COLO829 (cell line): ENCODE results near the gene LPCAT4.
A peak's percentile ranks its signal among the peaks of the same experiment; 100 is the strongest.
"Not testable (repeated sequence)": the region's sequence is repeated elsewhere in the genome, so short reads cannot be mapped to it uniquely, and the experiment has no call there.

Experiments
- DNase-seq: peaks from one replicate; pipeline ENCODE4 v3.0.0; 2012; ENCODE audit warnings: low spot score

Gene LPCAT4

GRCh38 chr15:34367101-34368081, at the start of gene LPCAT4:
TSS of gene LPCAT4 (minus strand) at chr15:34367196. CDS start at chr15:34367100, 96 bp downstream.
- DNase-seq = peak; percentile 67

GRCh38 chr15:34409511-34409910, 42.5 kb upstream of the LPCAT4 start:
- not testable (repeated sequence) for DNase-seq

DNA sequence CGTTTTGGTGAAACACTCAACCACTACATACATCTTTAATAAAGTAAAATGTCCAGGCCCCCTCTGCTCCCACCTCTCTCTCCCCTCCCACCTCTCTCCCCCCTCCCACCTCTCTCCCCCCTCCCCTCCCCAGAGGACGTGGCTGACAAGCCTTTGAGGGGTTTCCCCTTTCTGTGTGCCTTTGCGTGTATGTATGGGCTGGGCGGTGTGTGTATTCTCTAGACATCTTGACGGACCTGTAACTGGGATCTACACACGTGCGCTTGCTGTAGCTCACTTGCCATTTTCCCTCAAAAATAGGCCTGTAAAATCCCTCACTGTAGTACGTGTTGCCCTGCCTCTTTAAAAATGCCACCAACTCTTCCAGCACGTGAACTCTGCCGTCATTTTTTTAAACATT, 42.0 kb upstream of the LPCAT4 start:
- DNase-seq = not testable (repeated sequence)

DNA sequence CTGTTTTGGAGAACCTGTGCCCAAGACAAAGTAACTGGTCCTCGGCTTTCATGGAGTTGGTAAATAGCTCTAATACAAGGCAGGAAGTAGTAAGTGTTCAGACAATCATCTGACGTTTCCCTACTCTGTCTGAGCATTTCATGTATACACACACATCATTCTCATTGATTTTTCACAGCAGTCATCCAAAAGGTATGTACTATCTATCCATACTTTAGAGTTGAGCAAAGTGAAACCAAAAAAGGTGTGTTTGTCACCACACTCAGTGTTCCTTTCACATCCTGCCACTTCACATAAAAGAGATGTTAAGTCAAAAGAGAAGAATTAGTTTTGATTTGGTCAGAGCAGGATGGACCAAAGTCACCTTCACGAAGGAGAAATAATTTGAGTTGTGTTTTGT, 36.9 kb upstream of the LPCAT4 start:
- DNase-seq = not testable (repeated sequence)

DNA sequence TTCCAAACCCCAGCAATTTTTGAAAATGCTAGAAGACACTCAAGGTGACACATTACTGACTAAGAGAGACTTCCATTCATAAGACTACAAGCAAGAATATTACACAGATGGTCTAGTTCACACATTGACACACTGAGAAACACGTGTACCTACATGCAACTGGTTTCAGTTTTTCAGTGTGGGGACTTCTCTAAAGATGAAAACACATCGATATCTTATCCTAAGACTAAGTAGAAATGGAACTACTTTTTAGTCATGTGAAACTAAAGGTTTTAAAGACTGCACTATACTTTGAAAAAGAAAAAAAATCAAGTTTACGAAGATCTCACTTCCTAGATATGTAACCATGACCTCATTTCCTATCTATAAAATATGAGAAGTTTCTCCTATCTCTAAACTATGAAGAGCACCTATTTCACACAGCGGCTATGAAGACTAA, 36.2 kb upstream of the LPCAT4 start:
- DNase-seq = not testable (repeated sequence)

GRCh38 chr15:34397637-34398259, 30.8 kb upstream of the LPCAT4 start:
- not testable (repeated sequence) for DNase-seq

GRCh38 chr15:34392981-34393380, 26.0 kb upstream of the LPCAT4 start:
- DNase-seq = not testable (repeated sequence)

DNA sequence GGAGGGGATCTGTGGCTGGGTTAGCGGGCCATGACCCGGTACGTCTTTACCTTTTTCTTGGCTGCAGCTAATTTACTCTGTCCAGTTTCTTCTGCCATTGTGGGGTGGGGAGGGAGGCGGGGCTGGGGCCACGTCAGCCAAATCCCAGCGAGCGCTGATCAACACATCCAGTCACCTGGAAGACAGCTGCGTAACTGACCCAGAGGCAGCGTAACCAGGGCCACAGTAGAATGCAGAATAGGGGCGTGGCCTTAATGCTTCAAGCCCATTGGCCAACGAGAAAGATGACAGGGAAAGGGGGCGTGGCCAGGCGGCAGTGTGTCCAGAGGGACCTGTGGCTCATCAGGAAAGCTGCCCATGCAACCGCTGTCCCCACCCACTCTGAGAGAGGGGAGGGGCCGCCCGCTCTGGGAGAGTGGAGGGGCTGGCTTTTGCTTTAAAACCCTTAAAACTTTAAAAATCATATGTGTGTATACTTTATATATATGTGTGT, 22.6 kb upstream of the LPCAT4 start:
- not testable (repeated sequence) for DNase-seq

GRCh38 chr15:34381829-34382521, 15.0 kb upstream of the LPCAT4 start:
- not testable (repeated sequence) for DNase-seq

DNA sequence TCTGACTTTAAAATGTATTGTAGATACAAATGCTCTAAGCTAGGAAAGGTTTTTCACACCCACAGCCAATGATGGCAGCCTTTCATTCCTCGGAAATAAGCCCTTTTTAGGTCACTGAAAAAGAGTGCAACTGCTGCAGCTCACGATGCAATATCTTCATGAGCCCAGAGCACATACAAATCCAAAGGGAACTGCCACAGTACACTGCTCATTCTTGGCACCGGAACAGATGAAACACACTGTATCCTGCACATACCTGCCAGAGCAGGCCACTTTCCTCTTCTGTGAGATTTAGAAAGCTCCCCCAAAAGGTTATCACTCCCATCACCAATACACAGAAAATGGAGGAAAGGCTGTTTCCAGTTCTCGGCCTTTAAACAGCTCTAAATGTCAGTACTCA, 13.5 kb upstream of the LPCAT4 start:
- not testable (repeated sequence) for DNase-seq

DNA sequence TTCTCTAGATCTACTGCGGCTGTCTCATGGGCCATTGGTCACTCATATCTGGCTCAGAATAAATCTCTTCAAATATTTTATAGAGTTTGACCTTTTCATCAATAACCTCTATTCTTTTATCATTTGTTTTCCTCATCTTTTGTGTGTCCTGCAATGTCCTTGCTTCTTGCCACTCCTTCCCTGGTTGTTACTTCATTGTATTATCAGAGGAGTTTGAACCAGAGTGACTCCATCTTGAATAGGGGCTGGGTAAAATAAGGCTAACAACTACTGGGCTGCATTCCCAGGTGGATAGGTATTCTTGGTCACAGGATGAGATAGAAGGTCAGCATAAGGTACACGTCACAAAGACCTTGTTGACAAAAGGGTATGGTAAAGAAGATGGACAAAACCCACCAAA, 9.9 kb upstream of the LPCAT4 start:
- DNase-seq = no peak

DNA sequence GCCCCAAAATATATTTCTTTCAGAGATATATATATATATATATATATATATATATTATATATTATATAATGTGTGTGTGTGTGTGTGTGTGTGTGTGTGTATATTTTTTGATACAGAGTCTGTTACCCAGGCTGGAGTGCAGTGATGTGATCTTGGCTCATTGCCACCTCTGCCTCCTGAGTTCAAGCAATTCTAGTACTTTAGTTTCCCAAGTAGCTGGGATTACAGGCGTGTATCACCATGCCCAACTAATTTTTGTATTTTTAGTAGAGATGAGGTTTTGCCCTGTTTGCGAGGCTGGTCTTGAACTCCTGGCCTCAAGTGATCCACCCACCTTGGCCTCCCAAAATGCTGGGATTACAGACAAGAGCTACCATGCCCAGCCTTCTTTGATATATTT, 8.5 kb upstream of the LPCAT4 start:
- not testable (repeated sequence) for DNase-seq

DNA sequence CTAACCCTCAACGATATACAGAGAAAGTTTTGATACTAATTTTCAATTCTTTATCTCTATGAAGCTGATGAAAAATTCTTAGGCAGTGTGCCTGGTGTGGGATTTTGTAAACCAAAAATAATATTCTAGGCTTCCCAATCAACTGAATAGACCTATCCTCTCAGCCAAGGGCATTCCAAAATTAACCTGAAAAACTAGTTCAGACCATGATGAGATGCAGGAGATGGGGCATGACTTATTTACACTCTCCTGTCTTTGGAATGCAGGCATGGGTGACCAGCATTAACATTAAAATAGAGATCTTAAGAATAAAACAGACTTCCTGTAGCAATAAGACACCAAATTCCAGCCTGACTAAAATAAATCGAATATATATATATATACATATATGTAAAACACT, 7.8 kb upstream of the LPCAT4 start:
- no peak for DNase-seq

DNA sequence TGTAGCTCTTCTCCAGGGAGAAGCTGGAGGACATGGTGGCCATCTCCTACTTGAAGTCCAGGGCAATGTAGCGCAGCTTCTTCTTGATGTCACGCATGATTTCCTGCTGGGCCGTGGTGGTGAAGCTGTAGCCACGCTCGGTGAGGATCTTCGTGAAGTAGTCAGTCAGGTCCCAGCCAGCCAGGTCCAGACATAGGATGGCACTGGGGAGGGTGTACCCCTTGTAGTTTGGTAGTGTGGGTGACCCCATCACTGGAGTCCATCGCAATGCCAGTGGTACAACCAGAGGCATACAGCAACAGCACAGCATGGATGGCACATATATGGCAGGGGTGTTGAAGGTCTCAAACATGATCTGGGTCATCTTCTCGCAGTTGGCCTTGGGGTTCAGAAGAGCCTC, 7.0 kb upstream of the LPCAT4 start:
- DNase-seq = no peak

GRCh38 chr15:34370643-34371042, 3.6 kb upstream of the LPCAT4 start:
- no peak for DNase-seq

GRCh38 chr15:34370129-34370528, 3.1 kb upstream of the LPCAT4 start:
- DNase-seq = no peak

DNA sequence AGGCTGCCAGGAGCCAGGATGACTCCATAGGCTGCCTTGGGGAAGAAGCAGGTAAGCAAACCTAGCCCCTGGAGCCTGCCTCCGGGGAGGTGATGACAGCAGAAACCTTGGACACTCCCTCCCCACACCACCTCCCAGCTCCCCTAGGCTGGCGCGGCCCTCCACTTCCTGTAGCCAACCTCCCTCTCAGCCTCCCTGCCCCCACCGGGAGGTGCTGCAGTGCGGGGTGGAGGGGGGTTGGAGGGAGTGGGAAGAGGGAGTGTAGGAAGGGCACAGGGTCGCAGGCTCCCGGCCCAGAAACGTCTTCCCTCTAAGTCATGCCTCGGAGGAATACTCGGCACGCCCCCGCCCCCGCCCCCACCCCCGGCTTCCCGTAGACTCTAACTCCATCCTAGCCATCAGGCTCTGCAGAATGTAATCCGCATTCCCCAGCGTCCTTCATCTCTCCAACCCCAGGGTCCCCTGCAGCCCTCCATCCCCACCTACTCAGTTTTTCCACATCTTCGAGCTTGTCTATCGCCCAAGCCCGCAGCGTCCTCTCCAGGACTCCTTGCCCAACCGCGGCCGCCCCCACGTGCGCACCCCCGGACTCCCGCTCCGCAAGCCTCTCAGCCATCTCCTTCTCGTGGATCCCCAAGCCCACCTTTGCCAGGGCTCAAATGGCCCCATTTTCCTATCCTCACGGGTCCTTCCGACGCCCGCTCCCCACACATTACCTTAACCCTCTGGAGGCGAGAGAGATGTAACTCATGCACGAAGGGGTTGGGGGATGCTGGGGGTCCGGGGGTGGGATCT, 528 bp downstream of the LPCAT4 start:
- DNase-seq = peak; percentile 9

DNA sequence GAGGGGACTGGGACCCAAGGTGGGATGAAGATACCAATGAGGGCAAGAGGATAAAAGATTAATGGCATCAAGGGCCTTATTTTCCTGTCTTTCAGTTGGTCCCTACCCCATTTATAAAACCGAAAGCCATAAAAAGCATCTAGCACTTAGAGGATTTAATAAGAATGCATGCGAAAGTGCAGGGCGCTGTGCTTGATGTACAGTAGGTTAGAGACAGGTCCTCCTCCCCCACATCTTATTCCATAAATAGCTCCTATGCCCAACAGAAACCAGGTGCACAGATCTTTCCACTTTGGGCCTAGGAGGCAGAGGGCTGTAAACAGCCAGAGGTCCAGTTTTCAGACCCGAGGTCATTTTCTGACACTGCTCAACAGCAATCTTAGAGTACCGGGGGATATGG, 1.2 kb downstream of the LPCAT4 start:
- DNase-seq = no peak

- no peak for DNase-seq
Measured at GRCh38 chr15:34365091-34365825, 1.7 kb downstream of the LPCAT4 start.

DNA sequence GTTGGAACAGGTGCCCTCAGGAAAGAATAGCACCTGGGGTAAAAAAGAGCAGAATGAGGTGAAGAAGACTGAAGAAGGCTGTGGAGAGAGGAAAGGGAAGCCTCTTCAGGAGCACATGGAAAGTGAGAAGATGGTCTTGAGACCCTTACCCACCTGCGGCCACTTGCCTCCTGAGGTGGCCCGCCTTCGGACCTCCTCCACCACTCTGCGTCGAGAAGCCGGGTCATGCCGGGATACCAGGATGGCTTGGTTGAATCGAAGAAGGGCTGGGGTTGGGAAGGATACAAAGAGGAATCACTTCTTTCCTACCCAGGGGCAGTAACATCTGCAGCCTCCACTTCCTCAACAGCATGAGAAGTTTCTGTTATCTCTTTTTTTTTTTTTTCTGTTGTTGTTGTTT, 3.0 kb downstream of the LPCAT4 start:
- no peak for DNase-seq
